Osteocyte (in vitro differentiated cells): Measurements from ENCODE around the gene DCUN1D1. TPM values are rescaled to one million over a fixed set of nuclear protein-coding genes. Genes with fewer than 3 reads are reported as not detected.
"Not testable (repeated sequence)": the region's sequence is repeated elsewhere in the genome, so short reads cannot be mapped to it uniquely, and the experiment has no call there.

Experiments
- DNase-seq: peaks from one replicate; pipeline ENCODE4 v3.0.0; 2021; ENCODE audit warnings: mixed read lengths; ENCODE audit not compliant: unreplicated experiment; ENCODE audit errors: extremely low spot score
- H3K27ac Mint-ChIP-seq: one replicate; pipeline ENCODE4 v1.8.0; 2021; ENCODE audit warnings: mild to moderate bottlenecking, mixed read lengths; ENCODE audit not compliant: unreplicated experiment
- H3K27me3 Mint-ChIP-seq: one replicate; pipeline ENCODE4 v1.8.0; 2021; ENCODE audit warnings: mixed read lengths; ENCODE audit not compliant: unreplicated experiment
- H3K36me3 Mint-ChIP-seq: one replicate; pipeline ENCODE4 v1.8.0; 2021; ENCODE audit warnings: mixed read lengths; ENCODE audit not compliant: unreplicated experiment
- H3K4me1 Mint-ChIP-seq: one replicate; pipeline ENCODE4 v1.8.0; 2021; ENCODE audit warnings: mixed read lengths; ENCODE audit not compliant: unreplicated experiment
- H3K4me3 Mint-ChIP-seq: one replicate; pipeline ENCODE4 v1.8.0; 2021; ENCODE audit warnings: mild to moderate bottlenecking, moderate library complexity, mixed read lengths; ENCODE audit not compliant: unreplicated experiment
- H3K9me3 Mint-ChIP-seq: one replicate; pipeline ENCODE4 v1.8.0; 2021; ENCODE audit warnings: mixed read lengths; ENCODE audit not compliant: unreplicated experiment
- total RNA-seq: library from RNA; stranded (reverse); gene quantifications from 2 replicates; pipeline ENCODE4 v1.2.1, GENCODE V29; 2021
- TF ChIP-seq, protein P1 (sequence below): fragments of 200-600 bp; sonication (generic); IDR thresholded peaks from 2 replicates; pipeline ENCODE4 v1.5.0; 2021; ENCODE audit warnings: antibody characterized with exemption, mild to moderate bottlenecking, moderate library complexity

The DCUN1D1 gene
- total RNA-seq, 1 donor from 2014 or later: 56.5 TPM

DNA sequence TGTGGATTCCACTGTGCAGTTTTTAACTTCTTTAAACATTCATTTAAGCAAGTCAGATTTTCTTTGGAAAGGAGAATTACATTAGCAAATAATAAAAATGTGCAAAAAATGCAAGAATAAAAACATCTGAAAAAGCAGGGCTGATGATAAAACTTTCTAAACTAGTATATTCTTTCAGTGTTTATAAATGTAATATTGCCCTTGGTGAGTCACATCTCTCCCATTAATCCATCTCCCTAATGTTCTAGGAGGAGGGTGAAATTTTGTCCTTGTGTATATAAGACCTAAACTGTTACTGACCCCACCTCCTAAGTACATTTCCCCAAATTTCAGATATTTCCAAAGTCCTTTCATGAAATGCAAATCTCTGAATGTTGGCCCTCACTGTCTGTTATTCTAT lies 28.5 kb upstream of the DCUN1D1 start:
- no peak overlapping the region for H3K4me3 Mint-ChIP-seq
- H3K36me3 Mint-ChIP-seq: peaks cover 7% of the 10 kb centered on the region
- no peak overlapping the region for H3K27ac Mint-ChIP-seq
- H3K9me3 Mint-ChIP-seq: no peaks in the 10 kb centered on the region
- H3K4me1 Mint-ChIP-seq: peaks cover 11% of the 10 kb centered on the region
- TF ChIP-seq, protein P1, sequence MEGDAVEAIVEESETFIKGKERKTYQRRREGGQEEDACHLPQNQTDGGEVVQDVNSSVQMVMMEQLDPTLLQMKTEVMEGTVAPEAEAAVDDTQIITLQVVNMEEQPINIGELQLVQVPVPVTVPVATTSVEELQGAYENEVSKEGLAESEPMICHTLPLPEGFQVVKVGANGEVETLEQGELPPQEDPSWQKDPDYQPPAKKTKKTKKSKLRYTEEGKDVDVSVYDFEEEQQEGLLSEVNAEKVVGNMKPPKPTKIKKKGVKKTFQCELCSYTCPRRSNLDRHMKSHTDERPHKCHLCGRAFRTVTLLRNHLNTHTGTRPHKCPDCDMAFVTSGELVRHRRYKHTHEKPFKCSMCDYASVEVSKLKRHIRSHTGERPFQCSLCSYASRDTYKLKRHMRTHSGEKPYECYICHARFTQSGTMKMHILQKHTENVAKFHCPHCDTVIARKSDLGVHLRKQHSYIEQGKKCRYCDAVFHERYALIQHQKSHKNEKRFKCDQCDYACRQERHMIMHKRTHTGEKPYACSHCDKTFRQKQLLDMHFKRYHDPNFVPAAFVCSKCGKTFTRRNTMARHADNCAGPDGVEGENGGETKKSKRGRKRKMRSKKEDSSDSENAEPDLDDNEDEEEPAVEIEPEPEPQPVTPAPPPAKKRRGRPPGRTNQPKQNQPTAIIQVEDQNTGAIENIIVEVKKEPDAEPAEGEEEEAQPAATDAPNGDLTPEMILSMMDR: no peak
- no peaks in the 10 kb centered on the region for H3K27me3 Mint-ChIP-seq
- no peak for DNase-seq

DNA sequence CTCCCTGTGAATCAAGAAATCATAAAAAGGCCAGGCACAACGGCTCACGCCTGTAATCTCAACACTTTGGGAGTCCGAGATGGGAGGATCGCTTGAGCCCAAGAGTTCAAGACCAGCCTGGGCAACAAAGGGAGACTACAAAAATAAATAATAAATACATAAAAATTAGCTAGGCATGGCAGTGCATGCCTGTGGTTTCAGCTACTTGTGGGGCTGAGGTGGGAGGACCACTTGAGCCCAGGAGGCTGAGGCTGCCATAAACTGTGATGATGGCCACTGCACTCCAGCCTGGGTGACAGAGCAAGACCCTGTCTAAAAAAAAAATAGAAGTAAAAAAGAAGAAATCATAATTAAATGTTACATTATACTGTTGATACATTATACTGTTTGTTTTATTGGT lies 28.0 kb upstream of the DCUN1D1 start:
- Mint-ChIP-seq H3K27ac (no peak overlapping the region), H3K36me3 (peaks cover 7% of the 10 kb centered on the region), H3K9me3 (no peaks in the 10 kb centered on the region), H3K4me1 (peaks cover 11% of the 10 kb centered on the region), H3K4me3 (no peak overlapping the region), H3K27me3 (no peaks in the 10 kb centered on the region)
- TF ChIP-seq, protein P1: no peak
- no peak for DNase-seq

DNA sequence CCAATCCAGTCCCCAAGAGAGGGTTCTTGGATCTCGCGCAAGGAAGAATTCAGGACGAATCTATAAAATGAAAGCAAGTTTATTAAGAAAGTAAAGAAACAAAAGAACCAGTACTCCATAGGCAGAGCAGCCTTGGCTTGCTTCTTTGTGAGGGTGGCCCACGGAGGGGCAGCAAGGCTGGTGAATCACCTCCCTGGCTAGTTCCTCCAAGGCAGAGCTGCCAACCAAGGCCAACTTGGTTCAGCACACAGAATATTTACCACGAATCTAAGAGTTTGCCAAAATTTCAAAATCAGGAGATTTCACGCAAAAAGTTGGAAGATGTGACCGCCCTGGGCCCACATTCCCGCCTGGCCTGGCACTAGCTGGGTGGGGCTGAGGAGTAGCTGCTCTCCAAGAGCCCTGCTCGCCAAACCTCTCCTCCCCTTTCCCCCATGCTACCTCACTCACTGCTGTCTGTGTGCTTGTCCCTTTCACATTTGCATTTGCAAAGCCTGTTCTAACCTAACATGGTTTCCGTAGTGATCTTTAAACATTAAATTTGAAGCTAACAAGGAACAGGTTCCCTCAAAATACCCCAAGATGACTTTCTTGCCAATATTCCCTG lies 26.2 kb upstream of the DCUN1D1 start:
- Mint-ChIP-seq H3K27me3 (no peaks in the 10 kb centered on the region), H3K9me3 (no peaks in the 10 kb centered on the region), H3K36me3 (peaks cover 3% of the 10 kb centered on the region), H3K4me1 (peaks cover 11% of the 10 kb centered on the region), H3K27ac (no peak overlapping the region), H3K4me3 (no peak overlapping the region)
- DNase-seq: no peak
- TF ChIP-seq, protein P1: no peak

DNA sequence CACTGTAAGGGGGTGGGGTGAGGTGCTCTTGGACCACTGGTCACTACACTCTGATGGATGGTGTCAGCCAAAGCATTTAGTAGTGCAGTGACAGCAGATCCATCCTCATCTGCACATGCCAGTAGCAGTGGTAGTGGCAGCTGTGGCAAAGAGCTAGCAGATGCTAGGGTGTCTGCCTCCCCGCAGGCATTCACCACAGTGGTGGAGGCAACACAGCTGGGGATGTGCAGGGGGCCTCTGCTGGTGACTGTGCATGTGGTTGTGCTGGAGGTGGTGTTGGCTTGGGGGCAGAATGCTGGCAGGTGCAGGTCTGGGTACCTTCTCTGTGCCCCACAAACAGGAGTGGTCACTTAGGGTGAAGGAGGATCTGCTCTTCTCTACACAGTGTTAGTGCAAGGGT lies 19.4 kb upstream of the DCUN1D1 start:
- TF ChIP-seq, protein P1: no peak
- H3K4me3 Mint-ChIP-seq: no peak overlapping the region
- no peaks in the 10 kb centered on the region for H3K27me3 Mint-ChIP-seq
- H3K36me3 Mint-ChIP-seq: no peaks in the 10 kb centered on the region
- no peak overlapping the region for H3K27ac Mint-ChIP-seq
- H3K9me3 Mint-ChIP-seq: peaks cover 10% of the 10 kb centered on the region
- DNase-seq: no peak
- no peaks in the 10 kb centered on the region for H3K4me1 Mint-ChIP-seq

DNA sequence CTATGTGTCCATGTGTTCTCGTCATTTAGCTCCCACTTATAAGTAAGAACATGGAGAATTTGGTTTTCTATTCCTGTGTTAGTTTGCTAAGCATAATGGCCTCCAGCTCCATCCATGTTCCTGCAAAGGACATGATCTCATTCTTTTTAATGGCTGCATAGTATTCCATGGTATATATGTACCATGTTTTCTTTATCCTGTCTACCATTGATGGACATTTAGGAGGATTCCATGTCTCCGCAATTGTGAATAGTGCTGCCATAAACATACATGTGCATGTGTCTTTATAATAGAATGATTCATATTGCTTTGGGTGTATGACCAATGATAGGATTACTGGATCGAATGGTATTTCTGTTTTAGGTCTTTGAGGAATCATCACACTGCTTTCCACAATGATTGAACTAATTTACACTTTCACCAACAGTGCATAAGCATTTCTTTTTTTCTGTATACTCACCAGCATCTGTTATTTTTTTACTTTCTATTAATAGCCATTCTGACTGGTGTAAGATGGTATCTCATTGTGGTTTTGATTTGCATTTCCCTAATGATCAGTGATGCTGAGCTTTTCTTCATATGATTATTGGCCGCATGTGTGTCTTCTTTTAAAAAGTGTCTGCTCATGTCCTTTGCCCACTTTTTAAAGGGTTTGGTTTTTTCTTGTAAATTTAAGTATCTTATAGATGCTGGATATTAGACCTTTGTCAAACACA lies 13.3 kb upstream of the DCUN1D1 start:
- not testable (repeated sequence) for H3K4me1 Mint-ChIP-seq, H3K4me3 Mint-ChIP-seq, H3K27me3 Mint-ChIP-seq, H3K9me3 Mint-ChIP-seq, DNase-seq, H3K36me3 Mint-ChIP-seq, H3K27ac Mint-ChIP-seq
